GM18505 (cell line): ENCODE measurements around the gene POLR3E.
"Not testable (repeated sequence)": the region's sequence is repeated elsewhere in the genome, so short reads cannot be mapped to it uniquely, and the experiment has no call there.

Experiments
- ATAC-seq: cut with Tn5 transposase; IDR thresholded peaks from one replicate; pipeline ENCODE4 v1.9.1; 2021; ENCODE audit not compliant: unreplicated experiment
- POLR2A ChIP-seq: IDR thresholded peaks from 4 replicates; pipeline ENCODE4 v1.6.1; 2011; ENCODE audit warnings: borderline replicate concordance; ENCODE audit not compliant: insufficient read depth, insufficient read length; ENCODE audit errors: extremely low read depth

Gene POLR3E

DNA sequence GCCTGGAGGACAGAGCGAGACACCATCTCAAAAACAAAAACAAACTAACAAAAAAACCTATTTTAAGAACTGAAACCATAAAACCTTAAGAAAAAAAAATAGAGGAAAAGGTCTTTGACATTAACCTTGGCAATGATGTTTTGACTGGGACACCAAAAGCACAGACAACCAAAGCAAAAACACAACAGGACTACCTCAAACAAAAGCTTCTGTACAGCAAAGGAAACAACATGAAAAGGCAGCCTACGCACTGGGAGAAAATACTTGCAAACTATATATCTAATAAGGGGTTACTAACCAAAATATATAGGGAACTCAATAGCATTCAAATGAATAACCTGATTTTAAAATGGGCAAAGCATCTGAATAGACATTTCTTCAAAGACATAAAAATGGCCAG lies 44.9 kb downstream of the POLR3E start:
- ATAC-seq = no peak
- TF ChIP-seq POLR2A = no peak

DNA sequence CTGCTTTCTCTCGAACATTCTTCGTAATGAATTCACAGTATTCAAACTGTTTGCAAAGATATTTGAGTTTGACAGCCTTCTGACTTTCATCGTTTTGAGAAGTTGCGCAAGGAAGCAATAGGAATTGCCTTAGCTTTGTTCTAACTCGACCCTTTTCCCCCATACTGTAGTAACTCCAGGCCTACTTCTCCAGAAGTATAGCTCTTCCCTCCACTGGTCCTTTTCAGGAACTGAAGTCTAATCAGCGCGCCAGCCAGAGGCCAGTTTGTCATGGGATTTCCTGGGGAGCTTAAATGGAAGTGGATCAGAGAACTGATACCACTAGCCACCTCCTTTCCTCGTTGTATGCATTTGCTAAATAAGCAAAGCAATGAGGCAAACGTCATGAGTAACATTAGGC lies 49.3 kb downstream of the POLR3E start:
- TF ChIP-seq POLR2A = no peak
- no peak for ATAC-seq

DNA sequence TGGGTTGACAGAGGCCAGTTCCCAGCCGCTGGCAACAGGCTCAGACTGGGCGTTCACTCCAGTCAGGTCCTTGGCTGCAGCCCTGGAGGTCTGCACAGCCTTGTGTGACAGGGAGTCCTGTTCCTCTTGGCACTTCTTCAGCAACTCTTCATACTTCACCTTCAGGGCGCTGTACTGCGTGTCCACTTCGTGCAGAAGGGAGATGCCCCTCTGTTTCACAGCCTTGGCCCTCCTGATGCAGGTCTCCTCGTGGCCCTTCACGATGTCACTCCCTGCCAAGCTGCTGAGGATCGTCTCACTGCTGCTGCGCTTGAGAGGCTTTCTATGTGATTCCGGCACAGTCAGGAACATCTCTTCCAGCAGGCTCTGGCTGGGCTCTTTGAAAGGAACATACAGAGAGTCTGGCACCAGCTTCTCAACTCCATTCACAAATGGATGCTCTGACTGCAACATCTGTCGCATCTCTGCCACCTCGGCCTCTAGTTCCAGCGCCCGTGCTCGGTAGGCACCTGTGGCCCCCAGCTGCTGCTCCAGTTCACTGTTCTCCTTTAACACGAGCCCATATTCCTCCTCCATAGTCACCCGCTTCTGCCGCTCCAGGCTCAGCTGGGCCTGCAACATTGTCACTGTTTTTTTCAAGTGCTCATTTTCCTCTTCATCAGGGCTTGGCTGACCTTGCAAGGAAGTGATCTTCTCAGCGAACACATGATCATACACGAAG lies 50.1 kb downstream of the POLR3E start:
- ATAC-seq = no peak
- no peak for TF ChIP-seq POLR2A

DNA sequence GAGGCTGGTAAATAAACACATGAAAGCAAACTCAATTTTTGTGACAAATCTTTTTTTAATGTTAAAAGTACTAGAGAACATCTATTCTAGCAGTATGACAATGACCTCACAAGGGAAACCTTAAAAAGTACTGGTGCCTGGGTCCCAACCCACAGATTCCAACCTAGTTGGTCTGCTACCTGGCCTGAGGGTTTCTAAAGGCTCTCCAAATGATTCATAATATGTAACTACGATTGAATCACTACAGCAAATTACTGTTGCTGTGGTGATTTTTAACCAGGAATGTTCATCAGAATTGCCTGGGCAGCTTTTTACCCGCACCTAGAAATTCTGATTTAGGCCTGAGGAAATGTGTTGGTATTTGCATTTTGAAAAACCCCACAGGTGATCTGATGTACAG lies 51.1 kb downstream of the POLR3E start:
- no peak for ATAC-seq
- no peak for TF ChIP-seq POLR2A

DNA sequence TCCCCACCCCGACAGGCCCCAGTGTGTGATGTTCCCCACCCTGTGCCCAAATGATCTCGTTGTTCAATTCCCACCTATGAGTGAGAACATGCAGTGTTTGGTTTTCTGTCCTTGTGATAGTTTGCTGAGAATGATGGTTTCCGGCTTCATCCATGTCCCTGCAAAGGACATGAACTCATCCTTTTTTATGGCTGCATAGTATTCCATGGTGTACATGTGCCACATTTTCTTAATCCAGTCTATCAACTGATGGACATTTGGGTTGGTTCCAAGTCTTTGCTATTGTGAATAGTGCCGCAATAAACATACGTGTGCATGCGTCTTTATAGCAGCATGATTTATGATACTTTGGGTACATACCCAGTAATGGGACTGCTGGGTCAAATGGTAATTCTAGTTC lies 53.8 kb downstream of the POLR3E start:
- not testable (repeated sequence) for ATAC-seq

DNA sequence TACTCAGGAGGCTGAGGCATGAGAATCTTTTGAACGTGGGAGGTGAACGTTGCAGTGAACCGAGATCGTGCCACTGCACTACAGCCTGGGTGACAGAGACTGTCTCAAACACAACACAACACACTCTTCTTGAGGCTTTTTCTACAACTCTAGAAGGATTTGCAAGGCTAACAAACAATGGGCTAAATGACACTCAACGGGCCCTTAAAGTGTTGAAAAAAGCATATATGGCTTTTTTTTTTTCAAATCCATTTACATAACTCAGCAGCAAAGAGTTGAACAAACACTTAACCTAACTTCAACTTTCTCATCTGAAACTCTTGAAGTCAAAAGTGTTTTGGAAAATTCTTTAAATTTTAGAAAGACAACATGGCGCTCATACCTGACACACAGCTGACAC lies 54.9 kb downstream of the POLR3E start:
- no peak for ATAC-seq
- TF ChIP-seq POLR2A = no peak

DNA sequence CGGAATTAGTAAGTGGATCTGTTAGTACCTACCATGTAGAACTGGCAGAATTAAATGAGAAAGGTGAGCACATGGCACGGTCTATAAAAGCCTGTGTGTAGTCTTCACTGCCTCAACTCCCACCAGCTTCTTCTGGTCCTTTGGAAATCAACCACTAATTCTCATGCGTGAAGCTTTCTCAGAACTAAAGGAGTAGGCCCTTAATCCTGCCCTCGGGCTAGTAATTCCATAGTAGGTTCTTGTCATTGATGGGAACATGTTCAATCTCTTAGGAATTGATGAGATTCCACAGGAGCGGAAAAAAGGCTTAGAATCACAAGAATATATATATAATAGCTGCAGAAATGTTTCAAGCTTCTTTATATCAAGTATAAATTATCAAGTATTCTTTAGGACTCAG lies 55.5 kb downstream of the POLR3E start:
- ATAC-seq = no peak
- no peak for TF ChIP-seq POLR2A

DNA sequence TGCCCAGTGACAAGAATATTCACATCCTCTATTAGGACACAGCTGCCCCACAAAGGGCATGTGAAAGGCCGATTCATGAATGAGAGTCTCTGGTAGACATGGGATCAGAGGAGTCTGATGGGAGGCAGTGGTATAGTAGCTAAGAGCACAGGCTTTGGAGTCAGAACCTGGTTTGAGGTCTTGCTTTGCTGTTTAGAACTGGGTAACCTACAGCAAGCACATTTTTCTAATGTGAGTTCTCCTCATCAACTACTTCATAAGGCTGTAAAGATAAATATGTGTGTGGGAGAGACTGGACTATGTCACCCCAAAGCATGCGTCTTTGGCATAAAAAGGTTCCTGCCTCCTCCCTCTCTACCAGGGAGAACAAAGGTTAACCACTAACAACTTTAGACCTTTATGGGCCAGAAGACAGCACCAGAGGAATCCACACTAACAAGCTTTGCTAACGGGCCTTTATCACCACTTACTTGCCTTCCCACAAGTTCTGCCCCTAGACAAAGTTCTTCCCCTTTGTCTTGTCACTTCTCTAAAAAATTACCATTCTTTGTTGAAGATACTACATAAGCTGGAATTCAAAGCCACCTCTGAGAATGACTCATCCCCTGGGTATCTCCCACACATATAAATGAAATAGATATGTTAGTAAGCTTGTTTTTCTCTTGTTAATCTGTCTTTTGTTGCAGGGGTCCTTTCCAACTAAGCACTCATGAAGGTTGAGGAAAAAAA lies 56.1 kb downstream of the POLR3E start:
- TF ChIP-seq POLR2A = no peak
- ATAC-seq = no peak

DNA sequence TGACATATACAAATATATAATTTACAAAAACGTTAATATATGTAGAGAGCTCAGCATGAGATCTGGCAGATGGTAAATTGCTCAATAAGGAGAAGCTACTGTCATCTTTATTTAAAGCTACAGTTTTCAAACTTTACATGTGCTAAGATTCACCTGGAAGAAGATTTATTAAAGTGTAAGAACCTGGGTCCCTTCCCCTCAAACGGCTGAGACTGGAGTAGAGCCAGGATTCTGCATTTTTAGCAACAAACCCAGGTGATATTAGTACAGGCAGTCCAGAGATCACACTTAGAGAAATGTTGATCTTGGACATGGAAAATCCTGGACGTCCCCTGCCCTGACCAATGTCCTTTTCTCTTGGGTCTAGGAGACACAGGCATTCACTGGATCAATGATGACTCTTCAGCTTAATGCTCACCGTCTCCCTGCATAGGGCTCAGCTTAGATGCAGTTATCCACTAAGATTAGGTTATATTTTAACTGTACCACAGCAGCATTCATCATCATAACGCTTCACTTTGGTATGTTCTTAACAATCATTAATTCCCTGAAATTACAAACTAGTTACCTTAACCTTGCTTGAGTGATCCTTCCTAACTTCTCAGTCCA lies 56.8 kb downstream of the POLR3E start:
- ATAC-seq = no peak
- no peak for TF ChIP-seq POLR2A

DNA sequence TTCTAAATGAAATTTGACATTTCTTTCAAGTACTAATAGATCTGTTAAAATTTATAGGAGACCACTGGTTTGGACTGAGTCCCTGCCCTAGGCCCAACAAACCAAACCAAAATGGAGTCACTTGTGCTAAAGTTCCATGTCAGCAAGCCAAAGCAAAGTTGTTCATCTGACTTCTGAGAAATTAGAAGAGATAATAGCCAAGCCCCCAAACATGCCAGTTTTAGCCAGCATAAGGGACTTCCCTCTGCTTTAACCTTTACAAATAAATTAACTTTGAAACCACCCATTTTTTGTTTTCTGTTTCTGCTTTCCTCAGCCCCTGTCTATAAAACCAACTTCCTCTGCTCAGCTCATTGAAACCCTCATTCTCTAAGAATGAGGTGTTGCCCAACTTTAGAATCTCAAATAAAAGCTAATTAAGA lies 58.3 kb downstream of the POLR3E start:
- no peak for TF ChIP-seq POLR2A
- no peak for ATAC-seq

DNA sequence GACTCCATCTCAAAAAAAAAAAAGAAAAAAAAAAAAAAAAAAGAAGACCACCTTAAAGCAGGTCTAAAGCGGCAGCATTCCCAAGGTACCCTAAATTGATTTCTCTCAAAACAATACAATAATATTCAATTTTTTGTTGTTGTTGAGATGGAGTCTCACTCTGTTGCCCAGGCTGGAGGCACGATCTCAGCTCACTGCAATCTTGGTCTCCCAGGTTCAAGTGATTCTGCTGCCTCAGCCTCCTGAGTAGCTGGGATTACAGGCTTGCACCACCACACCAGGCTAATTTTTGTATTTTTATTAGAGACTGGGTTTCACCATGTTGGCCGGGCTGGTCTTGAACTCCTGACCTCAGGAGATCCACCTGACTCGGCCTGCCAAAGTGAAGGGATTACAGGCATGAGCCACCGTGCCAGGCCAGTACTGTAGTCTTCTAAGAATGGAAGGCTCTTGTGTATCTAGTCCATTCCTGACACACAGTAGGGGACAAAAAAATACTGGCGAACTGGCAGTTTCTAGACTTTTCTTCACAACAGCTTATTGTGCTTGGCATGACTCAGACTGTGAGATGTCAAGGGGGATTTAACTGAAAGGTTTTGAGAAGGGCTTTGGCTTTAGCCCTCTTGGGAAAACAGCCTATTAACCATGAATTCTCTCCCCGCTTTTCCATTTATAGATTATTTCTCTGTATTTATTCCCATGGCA lies 59.9 kb downstream of the POLR3E start:
- TF ChIP-seq POLR2A = no peak
- ATAC-seq = no peak

DNA sequence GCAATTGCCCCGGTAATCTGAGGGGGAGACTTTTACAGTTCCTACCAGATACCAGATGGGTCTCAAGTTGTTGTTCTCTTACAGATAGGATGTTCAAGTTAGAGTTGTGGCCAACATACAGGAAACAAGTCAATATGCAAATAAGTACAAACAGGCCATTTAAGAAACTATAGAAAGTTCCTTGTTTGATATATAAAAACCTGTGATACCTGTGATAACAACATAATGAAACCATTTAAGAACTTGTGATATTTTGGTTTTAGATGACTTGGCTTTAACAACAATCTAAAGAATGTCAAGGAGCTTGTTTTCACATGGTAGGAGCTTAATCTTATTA lies 60.4 kb downstream of the POLR3E start:
- ATAC-seq = no peak
- peak; percentile 17 for TF ChIP-seq POLR2A

DNA sequence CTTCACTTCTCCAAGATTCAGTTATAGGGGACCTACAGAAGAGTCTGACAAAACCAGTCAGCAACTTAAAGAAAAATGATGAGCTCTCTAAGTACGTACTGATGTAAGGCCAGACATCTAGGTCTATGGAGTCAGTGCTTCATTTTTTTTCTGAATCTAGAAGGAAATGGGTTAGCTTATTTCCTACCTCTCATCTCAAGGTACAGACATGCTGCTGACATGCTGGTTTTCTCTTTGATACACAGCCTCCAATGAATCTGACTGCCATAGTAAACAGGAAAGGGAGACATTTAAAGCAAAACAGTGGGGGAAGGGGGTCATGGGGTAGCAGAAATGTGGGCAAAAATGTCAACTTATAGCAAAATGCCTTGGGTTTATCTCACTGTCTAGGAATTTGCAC lies 60.8 kb downstream of the POLR3E start:
- TF ChIP-seq POLR2A = no peak
- no peak for ATAC-seq

DNA sequence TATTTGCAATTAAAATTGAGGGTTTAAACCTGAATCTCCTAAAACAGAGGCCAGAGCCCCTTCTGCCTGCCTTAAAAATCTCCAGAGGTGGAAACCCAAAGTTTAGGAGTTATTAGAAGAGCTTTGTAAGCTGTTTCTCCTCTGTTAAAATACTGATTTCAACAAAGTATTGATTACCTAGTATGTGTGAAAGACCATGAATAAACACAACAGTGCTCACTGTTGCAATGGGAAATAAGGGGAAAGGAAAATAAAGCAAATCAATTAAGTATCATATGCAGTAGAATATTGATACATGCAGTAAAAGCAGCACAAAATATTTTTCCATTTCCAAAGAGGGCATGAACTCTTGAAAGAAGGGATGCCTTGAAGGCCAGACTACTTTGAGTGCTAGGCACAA lies 62.5 kb downstream of the POLR3E start:
- ATAC-seq = no peak
- TF ChIP-seq POLR2A = no peak
